Measurements from ENCODE around the gene COCH.
"Not testable (repeated sequence)": the region's sequence is repeated elsewhere in the genome, so short reads cannot be mapped to it uniquely, and the experiment has no call there.

The COCH gene

DNA sequence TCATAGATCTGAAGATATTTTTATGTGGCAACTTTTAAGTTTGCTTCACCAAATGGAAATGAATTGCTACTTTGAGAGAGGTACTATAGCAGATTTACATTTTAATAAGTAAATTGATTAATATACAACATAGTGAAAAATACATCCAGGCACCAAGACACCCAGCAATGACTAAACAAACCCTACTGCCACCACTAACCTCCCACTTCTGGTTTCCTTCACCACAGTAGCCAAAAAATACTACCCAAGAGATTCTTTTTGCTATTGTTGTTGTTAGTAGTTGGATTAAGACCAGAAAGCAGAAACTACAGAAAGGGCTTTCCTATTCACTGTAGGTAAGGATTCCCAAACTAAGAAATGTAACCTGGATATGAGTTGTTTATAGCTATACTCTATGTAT is 54.1 kb downstream of the COCH start:
- no peak for DNase-seq (ENCODE audit: low read depth)

DNA sequence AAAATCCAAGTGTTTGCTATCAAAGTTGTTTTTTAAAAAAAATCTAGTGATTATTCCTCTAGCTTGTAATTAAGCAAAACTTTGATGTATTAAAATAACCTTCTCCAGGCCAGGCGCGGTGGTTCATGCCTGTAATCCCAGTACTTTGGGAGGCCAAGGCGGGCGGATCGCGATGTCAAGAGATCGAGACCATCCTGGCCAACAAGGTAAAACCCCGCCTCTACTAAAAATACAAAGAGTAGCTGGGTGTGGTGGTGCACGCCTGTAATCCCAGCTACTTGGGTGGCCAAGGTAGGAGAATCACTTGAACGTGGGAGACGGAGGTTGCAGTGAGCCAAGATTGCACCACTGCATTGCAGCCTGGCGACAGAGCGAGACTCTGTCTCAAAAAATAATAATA is 59.6 kb downstream of the COCH start:
- not testable (repeated sequence) for DNase-seq (ENCODE audit: low read depth)

DNA sequence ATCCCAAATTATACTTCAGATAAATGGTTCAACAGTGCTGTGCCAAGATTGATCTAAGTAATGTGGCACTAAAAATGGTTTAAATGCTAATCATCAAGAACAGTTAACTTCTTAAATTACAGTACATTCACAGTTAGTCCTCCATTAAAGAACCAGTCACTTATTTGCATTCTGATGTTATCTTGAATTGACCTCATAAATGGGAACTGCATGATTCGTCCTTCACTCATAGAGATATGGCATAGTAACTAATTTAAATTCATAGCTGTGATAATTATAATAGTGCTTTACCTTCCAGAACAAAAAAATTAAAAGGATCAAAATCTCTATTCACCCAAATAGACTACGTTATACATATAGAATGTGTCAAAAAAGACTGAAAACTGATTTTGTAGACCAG is 61.1 kb downstream of the COCH start:
- peak; percentile 8 for DNase-seq (ENCODE audit: low read depth)

DNA sequence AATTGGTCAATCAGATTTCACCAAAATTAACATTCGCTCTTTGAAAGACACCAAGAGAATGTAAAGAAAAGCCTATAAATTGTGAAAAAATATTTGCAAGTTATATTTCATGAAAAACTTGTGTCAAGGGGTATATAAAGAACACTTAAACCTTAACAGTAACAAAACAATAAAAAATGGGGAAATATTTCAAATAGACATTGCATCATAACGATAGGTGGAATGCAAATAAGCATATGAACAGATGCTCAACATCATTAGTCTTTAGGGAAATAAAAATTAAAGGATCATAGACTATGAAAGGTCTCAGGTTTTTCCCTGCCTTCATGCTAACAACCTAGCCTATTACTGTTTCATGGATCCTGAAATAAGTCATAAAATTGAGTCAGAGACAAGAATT is 64.3 kb downstream of the COCH start:
- DNase-seq (ENCODE audit: low read depth) = no peak

All from amniotic epithelial cell (primary cell).